ENCODE measurements around the gene LRRC72.

- TF ChIP-seq, protein P1, sequence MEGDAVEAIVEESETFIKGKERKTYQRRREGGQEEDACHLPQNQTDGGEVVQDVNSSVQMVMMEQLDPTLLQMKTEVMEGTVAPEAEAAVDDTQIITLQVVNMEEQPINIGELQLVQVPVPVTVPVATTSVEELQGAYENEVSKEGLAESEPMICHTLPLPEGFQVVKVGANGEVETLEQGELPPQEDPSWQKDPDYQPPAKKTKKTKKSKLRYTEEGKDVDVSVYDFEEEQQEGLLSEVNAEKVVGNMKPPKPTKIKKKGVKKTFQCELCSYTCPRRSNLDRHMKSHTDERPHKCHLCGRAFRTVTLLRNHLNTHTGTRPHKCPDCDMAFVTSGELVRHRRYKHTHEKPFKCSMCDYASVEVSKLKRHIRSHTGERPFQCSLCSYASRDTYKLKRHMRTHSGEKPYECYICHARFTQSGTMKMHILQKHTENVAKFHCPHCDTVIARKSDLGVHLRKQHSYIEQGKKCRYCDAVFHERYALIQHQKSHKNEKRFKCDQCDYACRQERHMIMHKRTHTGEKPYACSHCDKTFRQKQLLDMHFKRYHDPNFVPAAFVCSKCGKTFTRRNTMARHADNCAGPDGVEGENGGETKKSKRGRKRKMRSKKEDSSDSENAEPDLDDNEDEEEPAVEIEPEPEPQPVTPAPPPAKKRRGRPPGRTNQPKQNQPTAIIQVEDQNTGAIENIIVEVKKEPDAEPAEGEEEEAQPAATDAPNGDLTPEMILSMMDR (IDR thresholded peaks at IDR 0.05) = no peak
- TF ChIP-seq POLR2A (IDR thresholded peaks at IDR 0.05) = no peak
- TF ChIP-seq POLR2AphosphoS5 (IDR thresholded peaks at IDR 0.05) = no peak
Measured at GRCh38 chr7:16594676-16595075, 68.1 kb downstream of the LRRC72 start.

All from breast epithelium (tissue), 3 donors.